Measurements from ENCODE around the gene GMDS.

- TF ChIP-seq CTCF (IDR thresholded peaks at IDR 0.05; ENCODE audit: borderline replicate concordance, extremely low read depth, low read length, poor library complexity, severe bottlenecking): no peak
- TF ChIP-seq EZH2 (IDR thresholded peaks at IDR 0.05; ENCODE audit: borderline replicate concordance, low read depth, low read length, severe bottlenecking): no peak
Measured at GRCh38 chr6:1800845-1801244, 444.6 kb downstream of the GMDS start.

All from DND-41 (cell line).